ENCODE measurements around the gene THBS2.
"Not testable (repeated sequence)": the region's sequence is repeated elsewhere in the genome, so short reads cannot be mapped to it uniquely, and the experiment has no call there.

Gene THBS2

DNA sequence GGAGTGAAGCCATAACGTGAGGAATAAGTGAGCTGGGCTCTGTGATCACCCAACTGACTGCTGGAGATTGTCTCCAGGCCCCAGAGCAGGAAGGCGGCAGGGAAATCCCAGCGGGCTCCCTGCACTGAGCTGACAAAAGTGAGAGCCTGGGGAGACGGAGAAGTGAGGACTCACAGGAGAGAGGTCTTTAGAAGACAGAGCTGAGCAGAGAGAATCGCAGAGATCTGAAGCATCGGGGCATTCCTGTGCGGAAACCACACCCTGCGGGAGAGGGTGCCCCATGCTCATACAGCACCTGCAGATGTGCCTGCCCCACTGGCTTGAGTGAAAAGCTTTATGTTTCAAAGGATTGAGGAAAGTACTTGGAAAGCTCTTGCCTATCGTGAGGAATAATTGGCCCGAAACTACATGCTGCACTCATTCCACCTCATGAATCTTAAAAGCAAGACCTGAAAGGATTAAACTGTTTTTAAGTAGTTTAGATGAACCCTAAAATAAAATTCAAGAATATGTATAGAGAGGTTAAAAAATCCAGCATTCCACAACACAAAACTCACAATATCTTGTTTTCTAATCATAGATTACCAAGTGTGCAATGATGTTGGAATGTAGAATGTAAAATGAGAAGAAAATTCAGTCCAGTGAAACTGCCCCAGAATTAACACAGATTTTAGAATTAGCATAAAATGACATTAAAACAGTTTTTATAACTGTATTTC is 17.7 kb upstream of the THBS2 start:
- no peak for DNase-seq

DNA sequence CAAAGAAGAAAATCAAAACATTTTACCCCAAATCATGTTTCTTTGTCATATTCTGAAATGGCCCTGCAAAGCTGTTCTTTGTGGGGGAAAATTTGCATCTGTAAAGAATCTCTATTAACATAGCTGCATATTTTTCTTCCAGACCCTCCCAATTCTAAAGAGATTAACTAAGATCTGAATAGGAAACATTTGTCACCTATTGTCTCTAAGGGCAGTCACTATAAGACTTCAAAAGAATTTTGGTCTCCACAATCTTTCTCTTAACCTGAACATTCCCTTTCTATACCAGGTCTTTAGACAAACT is 16.4 kb upstream of the THBS2 start:
- not testable (repeated sequence) for DNase-seq

DNA sequence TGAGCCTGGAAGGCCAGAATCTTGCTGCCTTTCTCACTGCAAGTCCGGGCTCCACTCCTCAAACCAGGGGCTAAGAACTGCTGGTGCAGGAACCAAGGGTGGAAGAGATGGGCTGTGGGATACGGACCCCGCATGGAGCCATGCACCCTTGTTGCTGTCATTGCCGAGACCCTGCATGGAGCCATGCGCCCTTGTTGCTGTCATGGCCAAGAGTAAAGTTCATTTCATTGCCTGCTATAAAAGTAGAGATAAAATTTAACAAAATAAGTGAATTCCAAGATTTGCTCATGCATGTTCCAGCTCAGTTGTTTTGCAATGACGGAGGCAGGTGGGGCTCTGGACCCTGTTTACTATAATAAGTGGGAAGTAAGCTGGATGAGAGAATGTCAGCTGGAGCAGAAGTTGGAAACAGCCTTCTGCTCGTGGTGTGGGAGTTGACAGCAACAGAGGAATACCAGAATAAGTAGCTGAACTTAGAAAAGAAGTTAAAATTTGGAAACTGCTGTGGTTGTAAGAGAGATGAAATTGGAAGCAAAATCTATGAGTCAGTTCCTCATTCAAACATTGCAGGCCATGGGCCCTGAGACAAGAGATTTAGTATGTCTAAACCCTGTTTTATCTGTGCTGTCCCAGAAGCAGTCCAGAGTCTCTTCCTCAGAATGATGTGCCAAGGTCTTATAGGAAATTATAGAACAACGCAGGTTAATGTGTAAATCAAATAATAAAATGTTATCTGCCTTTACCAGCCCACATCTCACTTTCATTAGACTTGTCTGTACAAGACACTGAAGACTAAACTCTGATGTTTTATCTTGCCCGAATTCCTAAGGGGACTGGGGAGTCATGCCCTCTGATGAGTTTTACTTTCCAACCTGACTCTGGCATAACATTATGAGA is 15.8 kb upstream of the THBS2 start:
- no peak for DNase-seq

DNA sequence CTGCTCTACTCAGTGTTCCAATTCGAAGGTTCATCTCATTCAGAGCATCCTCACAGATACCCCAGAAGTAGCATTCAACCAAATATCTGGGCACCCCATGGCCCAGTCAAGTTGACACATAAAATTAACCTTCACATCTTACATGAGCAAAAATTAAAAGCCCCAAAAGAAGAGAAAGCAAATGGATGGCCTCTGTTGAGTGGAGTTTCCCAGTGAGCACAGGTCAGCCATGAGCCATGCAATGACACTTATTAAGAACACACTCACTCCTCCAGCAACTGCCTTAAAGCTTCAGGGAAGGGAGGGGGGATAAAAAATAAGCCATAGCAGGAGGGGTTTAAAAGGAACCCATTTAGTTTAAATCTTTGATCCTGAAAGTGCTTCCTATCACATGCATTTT is 14.6 kb upstream of the THBS2 start:
- DNase-seq = no peak

DNA sequence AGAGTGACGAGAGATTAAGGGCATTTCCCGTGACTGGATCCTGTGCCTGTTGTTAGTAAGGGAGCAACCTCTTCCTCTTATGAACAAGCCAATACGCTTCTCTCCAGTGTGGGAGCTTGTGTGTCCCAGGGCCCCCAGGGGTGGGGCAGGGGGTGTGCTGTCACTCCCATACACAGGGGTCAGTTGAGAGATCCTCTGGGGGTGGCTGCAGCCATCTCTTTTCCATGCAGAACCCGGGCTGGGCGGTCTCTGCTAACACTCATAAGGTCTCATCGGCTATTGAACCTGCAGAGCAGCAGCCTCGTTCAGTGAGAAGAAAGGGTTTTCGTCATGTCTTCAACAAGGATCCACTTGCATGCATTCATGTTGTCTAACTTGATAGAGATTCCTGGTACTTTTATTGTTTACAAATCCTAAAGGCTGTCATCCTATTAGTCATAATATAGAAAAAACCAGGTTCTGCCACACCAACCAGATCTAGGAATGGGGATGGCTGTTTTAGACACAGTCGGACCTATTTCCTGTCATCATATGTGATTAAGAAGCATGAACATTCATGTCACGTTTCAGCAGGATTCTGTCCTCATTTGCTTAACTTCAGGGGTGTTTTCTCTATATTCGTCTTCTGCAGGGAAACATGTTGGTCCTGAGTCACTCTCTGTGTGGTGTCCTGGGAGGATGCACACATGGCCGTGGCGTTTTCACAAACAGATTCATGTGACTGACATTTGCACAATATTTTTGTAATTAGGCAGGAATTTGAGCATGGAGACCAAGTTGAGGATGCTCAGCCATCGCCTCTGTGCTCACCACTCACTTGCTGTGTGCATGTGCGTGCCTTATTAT is 13.3 kb upstream of the THBS2 start:
- DNase-seq = no peak

DNA sequence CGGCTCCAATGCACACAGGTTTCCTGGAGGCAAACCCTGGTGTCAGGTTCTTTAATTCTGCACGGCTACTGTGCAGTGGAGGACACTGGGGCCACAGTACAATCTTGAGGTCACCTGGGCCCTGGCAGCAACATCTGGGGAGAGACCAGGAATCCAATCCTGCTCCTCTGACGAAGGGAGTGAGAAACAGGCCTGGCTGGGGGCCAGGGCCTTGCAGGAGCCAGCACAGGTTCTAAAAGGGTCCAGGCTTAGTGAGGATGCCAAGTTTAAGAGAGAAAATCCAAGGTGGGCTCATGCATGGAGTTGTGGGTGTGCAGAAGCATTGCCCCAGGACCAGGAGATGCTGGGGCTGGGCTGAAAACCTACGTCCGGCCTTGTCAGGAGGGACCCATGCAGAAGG is 12.6 kb upstream of the THBS2 start:
- DNase-seq = no peak

DNA sequence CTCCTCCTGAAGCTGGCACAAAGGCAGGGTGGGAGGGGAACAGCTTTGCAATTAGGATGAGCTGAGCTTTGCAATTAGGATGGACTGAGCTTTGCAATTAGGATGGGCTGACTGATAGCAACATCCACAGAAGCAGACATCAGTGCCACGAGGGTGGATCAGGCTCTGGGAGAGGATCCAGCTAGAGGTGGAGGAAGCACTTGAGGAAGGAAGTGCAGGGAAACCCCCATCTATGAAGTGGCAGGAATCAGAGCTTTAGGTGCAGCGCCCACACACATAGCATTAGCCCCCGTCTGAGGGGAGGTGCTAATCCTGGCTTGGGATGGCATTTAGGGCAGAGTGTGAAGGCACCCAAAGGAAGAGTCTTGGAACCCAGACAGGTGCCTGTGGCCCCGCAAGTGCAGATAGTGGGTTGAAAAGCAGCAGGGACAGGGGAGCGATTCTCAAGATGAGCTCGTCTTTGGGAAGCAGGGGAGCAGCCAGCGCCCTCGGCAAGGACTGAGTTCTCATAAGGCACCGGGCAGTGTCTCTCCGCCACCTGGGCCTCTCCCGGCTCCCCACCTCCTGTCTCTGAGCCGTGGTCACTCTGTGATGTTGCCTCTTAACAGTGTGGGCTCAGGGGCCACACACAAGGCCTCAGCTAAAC is 12.0 kb upstream of the THBS2 start:
- no peak for DNase-seq

DNA sequence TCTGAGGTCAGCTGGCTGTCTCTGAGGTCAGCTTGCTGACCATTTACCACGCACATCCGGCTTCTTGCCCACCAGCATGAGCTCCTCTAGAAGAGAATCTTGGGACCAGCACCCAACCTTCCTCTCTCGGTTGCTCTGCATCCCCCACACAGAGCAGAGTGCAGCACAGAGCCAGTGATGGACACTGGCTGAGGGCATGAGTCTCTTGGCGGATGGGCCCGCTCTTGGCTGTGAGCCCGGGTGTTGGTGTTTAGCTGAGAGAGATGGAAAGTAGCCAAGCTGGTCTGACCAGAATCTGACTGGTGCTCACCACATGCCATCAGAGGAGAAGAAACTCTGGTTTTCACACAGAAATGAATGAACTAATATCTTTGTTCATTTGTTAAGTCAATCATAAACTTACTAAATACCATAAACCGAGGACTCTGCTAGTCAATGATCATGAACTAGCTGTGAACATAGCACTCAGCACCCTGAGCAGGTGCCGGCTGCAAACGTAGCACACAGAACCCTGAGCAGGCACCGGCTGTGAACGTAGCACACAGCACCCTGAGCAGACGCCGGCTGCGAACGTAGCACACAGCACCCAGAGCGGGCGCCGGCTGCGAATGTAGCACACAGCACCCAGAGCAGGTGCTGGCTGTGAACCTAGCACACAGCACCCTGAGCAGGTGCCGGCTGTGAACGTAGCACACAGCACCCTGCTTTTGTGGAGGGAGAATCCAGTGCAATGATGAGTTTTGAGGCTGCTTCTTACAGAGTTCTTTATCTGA is 10.4 kb upstream of the THBS2 start:
- no peak for DNase-seq

DNA sequence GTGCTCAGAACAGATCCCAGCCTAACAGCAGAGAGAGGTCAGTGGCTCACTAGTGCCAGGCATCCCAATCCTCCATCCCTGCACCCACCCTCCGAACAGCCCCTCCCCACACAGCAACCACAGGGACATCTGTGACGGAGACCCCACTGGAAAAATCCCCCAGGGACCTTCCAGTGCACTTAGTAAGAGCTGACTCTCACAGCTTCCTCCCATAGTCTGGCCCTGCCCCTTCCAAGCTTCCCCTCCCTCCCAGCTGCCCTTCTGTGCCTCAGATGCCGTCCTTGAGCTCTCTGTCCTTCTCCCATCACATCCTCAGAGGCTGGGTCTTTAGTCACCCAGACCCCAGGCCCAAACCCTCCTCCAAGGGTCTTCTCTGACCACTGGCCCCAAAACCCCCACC is 9.7 kb upstream of the THBS2 start:
- DNase-seq = peak in 1 of 2 experiments; percentile 30

DNA sequence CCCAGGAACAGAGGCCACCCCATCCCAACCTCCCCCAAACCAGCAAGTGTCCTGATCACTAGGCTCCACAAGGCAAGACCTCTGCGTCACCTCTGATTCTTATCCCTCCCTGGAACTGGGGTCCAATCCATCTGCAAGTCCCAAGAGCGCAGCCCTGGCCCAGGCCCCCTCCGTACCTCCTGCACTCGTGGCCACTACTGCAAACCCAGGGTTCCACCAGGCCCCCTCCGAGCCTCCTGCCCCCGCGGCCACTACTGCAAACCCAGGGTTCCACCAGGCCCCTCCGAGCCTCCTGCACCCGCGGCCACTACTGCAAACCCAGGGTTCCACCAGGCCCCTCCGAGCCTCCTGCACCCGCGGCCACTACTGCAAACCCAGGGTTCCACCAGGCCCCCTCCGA is 9.0 kb upstream of the THBS2 start:
- not testable (repeated sequence) for DNase-seq

DNA sequence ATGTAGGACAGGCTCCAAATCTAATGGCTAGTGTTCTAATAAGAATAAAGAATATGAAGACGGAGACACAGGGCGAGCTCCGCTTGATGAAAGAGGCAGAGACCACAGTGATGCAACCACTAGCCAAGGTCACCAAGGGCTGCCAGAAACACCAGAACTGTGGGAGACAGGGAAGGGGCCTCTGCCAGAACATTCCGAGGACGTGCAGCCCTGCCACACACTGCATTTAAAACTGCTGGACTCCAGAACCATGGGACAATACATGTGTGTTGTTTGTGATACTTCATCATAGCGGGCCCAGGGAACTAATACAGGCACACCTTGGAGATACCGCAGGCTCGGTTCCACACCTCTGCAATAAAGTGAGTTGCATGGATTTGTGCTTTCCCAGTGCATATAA is 2.9 kb upstream of the THBS2 start:
- DNase-seq = no peak

DNA sequence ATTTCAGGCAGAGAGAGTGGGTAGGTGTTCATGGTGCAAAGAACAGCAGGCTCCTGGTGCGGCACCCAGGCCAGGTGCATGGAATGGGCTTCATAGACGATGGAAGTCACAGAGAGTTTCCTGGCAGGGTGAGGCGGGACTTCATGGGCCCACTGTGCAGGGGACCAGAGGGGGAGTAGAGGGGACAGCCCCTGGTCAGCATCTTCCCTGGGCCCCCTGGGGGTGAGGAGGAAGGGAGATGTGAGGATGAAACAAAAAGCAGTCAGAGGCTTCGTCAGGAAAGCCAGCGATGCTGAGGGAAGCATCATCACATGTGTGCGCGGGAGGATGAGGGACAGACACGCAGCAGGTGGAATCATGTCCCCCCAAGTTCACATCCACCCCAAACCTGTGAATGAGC is 2.4 kb upstream of the THBS2 start:
- DNase-seq = no peak

DNA sequence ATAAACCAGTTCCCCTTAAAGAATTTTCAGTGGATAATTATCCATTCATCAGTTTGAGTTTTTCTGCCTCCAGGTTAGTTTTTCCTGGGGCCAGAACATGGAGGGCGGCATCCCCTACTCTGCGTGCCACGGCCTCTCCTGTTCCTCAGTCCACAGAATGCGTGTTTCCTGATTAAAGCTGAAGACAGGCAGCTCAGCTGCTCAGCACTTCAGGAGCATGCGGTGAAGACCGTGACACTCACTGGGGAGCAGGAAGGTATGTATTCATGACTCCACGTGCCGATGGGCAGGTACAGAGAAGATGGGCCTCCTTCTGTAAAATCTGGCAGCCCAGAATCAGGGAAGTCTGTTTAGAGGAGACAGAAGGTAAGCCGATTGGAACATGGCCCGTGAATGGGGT is 2.0 kb upstream of the THBS2 start:
- DNase-seq = no peak

DNA sequence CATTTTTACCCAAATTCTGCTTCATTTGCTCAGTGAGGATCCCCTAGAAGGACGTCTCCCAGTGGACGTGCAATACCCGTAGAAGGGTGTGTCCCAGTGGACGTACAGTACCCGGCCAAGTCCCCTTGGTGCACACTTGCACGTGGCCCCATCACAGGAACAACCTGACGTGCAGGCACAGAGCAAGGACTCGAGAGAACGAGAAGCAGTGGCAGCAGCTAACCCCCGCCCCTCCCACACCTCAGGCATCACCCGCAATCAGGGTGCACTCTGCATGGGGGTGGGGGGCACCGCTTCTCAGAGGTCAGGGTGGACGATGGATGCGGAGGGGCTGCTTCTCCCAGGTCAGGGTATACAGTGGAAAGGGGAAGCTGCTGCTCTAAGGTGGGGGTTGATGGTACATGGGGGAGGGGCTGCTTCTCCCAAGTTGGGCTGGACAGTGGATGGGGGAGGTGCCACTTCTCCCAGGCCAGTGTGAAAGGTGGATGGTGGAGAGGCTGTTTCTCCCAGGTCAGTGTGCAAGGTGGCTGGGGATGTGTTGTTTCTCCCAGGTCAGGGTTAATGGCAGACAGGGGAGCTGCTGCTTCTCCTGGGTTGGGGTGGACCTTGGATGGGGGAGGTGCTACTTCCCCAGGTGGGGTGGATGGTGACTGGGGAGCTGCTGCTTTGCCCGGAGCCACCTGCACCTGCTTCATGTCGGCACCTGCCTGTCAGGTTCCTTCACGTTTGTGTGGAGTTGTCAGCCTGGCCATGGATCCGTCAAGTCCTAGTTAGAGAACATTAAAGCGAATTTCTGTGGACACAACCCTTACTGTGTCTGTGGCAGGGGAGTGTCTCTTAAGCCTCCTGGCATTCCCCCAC is 1.0 kb upstream of the THBS2 start:
- DNase-seq = no peak

DNA sequence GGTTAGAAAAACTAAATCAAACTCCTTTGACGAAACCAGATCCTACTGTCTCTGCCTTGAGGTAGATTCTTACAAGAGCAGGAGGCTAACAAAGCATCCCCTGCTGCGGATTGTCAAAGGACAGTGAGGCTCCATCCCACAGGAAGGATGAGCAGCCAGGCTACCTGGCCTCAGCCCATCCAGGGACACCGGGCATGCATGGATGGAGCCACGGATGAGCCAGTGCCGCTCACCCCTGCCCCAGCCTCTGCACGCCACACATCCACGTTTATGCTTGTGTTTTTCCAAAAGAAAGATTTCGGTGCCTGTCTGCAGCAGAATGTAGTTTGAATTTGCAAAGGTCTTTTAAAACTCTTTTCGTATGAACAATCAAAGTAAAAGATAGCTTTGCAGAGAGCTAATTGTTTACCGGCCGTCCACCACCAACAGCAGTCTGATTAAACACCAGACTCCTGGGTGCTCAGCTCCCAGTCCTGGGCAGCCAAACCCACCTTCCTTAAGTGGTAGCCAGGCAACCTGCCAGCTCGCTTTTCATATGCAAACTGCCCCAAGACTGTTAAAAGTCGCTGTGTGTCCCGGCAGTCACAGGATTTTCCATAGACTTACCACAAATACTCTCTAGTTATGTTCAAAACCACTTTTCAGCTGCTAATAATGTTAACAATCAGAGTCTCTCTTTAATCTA is 999 bp downstream of the THBS2 start:
- peak; percentile 29 to 44 for DNase-seq

DNA sequence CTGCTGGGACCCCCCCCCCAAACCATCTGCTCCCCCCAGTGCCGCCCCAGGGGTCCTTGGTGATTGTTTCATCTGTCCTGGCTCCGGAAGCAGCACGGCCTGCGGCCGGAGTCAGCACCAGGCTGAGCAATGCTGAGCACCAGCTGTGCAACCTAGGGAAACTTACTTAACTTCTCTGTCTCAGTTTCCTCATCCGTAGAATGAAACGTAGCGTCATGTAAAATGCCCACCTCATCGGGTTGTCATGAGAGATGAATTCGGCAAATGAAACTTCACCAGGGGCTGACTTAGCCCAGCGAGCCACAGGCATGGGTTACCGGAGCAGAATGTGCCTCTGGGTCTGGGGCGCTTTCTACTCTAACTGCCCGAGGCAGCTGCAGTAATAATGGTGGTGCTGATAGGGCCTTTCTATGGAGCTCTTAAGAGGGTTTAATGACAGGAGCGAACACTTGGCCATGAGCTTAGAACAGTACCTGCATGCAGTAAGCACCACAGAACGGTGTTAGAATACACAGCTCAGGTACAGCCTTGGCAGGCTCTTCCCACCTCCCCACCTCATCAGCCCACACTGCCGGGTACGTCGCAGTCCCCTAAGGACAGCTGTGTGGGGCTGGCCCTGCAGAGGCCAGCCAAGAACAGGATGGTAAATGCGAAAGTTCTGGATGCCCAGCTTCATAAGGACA is 1.7 kb downstream of the THBS2 start:
- DNase-seq = no peak

DNA sequence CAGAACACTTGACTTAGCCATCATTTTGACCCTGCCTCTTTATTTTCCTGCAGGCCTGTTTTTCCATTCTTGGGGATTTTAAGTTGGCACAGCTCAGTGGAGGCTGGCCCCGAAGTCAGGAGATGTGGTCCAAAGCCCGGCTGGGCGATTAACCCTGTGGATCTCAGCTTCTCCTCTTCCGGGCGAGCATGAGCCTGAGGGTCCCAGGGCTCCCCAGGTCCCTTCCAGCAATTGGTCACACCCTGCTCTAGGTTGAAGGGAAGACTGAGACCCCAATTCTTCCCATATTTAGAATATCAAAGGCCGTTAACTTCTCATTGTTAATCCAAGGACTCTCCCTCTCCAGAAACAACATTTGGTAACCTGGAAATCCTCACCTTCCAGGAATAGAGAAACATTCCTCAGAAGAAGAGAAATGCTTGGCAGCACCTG is 2.3 kb downstream of the THBS2 start:
- DNase-seq = no peak

DNA sequence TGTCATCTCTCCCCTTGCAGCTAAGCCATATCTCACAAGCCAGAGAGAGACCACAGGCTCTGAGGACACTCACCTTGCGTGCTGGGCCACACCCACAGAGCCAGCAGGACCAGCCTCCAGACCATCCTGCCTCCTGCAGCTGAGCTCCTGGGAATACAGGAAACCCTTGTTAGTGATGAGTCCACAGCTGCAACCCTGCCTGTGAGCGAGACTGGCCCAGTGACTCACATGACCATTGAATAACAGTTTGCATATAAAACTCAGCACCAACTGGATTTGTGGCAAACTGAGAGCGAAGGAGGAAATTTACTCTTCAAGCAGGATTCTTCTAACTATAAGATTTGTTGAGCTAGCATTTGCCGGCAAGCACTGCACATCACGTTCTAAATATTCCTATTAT is 3.0 kb downstream of the THBS2 start:
- DNase-seq = no peak

DNA sequence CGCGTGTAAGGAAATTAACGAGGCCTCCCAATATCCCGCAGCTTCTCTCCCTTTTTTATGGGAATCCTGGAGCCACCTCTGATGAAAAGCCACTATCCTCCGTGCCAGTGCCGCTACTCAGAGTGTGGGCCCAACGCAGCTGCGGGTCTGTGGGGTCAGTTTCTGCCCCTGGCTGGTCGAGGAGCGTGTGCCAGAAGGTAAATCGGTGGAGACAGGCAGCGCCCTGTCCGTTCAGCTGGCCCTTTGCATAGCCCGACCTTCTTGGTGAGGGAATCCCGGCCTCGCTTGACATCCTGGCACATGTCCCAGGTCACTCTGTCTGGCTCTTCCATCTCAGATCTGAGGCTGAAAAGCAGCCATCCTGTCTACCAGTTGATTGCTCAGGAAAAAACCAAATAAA is 4.6 kb downstream of the THBS2 start:
- no peak for DNase-seq

DNA sequence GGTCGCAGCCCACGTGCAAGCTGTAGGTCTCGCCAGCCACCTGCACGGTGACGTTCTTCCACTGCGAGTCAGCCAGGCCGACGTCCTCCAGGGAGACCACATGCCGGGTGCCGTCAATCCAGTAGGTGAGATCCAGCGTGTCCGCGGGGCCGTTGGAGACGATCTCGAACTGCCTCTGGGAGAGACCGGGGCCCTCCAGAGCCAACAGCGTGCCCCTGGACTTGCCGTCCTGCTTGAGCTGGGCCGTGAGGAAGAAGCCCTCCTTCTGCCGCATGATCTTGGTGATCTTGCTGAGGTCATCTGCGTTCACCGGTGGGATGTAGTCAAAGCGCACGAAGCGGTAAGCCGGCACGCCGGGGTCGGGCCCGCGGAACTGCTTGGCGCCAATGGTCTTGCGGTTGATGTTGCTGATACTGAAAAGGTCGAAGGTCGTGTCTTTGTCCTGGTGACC is 5.1 kb downstream of the THBS2 start:
- DNase-seq = no peak

All from NCI-H524 (cell line).